ENCODE results near the gene R3HDM4. TPM values are rescaled to one million over a fixed set of nuclear protein-coding genes. Genes with fewer than 3 reads are reported as not detected.

Gene R3HDM4
- total RNA-seq, 2 donors from 2014 or later: 54.5 to 55.6 TPM

GRCh38 chr19:876780-877314, 36.2 kb downstream of the R3HDM4 start:
- intact Hi-C loops (cut with DNase I): no loop called here
- Histone ChIP-seq H3K36me3 (peaks cover 4% of the 10 kb centered on the region), H3K27me3 (no peaks in the 10 kb centered on the region), H3K9ac (ENCODE audit: low read depth in 2 of 2, low read length in 2 of 2) (no peak overlapping the region), H3K4me1 (peaks cover 5% of the 10 kb centered on the region), H3K27ac (no peak overlapping the region), H3K4me3 (no peak overlapping the region), H3K9me3 (no peaks in the 10 kb centered on the region)
- TF ChIP-seq, protein P1, sequence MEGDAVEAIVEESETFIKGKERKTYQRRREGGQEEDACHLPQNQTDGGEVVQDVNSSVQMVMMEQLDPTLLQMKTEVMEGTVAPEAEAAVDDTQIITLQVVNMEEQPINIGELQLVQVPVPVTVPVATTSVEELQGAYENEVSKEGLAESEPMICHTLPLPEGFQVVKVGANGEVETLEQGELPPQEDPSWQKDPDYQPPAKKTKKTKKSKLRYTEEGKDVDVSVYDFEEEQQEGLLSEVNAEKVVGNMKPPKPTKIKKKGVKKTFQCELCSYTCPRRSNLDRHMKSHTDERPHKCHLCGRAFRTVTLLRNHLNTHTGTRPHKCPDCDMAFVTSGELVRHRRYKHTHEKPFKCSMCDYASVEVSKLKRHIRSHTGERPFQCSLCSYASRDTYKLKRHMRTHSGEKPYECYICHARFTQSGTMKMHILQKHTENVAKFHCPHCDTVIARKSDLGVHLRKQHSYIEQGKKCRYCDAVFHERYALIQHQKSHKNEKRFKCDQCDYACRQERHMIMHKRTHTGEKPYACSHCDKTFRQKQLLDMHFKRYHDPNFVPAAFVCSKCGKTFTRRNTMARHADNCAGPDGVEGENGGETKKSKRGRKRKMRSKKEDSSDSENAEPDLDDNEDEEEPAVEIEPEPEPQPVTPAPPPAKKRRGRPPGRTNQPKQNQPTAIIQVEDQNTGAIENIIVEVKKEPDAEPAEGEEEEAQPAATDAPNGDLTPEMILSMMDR (IDR thresholded peaks at IDR 0.05): no peak
- DNase-seq: no peak

GRCh38 chr19:876089-876488, 36.9 kb downstream of the R3HDM4 start:
- H3K9me3 ChIP-seq: no peaks in the 10 kb centered on the region
- H3K36me3 ChIP-seq: no peaks in the 10 kb centered on the region
- intact Hi-C loops (cut with DNase I): no loop called here
- H3K4me1 ChIP-seq: peaks cover 5% of the 10 kb centered on the region
- DNase-seq: no peak
- H3K4me3 ChIP-seq: no peak overlapping the region
- H3K27ac ChIP-seq: no peak overlapping the region
- H3K27me3 ChIP-seq: no peaks in the 10 kb centered on the region
- no peak overlapping the region for H3K9ac ChIP-seq (ENCODE audit: low read depth in 2 of 2, low read length in 2 of 2)
- TF ChIP-seq, protein P1 (IDR thresholded peaks at IDR 0.05): no peak

DNA sequence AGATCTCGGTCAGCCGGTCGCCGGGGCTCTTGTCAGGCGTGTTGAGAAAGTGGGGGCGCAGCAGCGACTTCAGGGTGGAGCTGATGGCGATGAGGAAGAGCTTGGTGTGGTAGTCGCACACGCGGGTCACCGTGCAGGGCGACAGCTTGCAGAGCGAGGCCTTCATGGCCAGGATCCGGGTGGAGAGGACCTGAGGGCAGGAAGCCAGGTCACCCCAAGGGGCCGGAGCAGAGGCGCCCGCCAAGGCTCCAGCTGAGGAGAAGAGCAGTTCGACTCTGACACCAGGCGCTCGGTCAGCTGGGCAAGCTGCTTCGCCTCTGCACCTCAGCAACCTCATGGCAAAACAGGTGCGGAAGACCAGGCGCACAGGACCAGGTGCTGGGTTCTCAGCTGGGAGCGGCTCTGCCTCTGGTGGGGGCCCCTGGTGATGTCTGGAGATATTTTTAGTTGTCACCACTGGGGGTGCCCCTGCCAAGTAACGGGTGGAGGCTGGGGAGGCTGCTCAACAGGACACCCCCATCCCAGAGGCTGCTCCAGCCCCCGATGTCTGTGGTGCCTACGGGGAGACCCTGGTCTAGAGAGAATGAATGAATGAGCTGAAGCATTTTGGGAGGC, 37.6 kb downstream of the R3HDM4 start:
- no peaks in the 10 kb centered on the region for H3K9me3 ChIP-seq
- H3K4me3 ChIP-seq: no peak overlapping the region
- H3K4me1 ChIP-seq: peaks cover 5% of the 10 kb centered on the region
- H3K9ac ChIP-seq (ENCODE audit: low read depth in 2 of 2, low read length in 2 of 2): no peak overlapping the region
- intact Hi-C loops (cut with DNase I): no loop called here
- no peak overlapping the region for H3K27ac ChIP-seq
- no peaks in the 10 kb centered on the region for H3K27me3 ChIP-seq
- no peaks in the 10 kb centered on the region for H3K36me3 ChIP-seq
- TF ChIP-seq, protein P1 (IDR thresholded peaks at IDR 0.05): no peak
- DNase-seq: no peak

DNA sequence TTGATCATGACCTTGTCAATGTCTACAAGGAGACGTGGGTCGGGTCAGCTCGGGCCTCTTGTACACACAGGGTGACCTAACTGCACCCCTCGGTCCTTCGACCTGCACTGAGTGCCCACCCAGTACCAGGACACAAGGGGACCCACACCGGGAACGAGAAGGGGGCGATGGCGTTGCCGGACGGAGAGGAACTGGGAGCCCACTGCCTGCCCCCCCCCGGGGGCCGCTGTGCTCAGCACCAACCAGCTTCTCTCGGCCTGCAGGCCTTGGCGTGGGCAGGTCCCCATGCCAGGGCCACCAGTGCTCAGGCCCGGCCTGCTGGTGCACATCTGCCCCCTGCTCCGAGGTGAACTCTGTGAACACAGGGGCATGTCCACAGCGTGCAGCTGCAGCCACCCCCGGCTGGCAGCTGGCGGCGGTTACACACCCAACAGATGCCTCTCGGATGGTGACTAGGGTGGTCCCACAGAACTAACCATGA, 39.4 kb downstream of the R3HDM4 start:
- peaks cover 5% of the 10 kb centered on the region for H3K4me1 ChIP-seq
- H3K27me3 ChIP-seq: no peaks in the 10 kb centered on the region
- TF ChIP-seq, protein P1 (IDR thresholded peaks at IDR 0.05): no peak
- H3K4me3 ChIP-seq: no peak overlapping the region
- intact Hi-C loops (cut with DNase I): no loop called here
- no peak overlapping the region for H3K27ac ChIP-seq
- no peaks in the 10 kb centered on the region for H3K9me3 ChIP-seq
- DNase-seq: no peak
- no peak overlapping the region for H3K9ac ChIP-seq (ENCODE audit: low read depth in 2 of 2, low read length in 2 of 2)
- H3K36me3 ChIP-seq: no peaks in the 10 kb centered on the region

- no peak overlapping the region for H3K9ac ChIP-seq (ENCODE audit: low read depth in 2 of 2, low read length in 2 of 2)
- no peaks in the 10 kb centered on the region for H3K27me3 ChIP-seq
- no peaks in the 10 kb centered on the region for H3K9me3 ChIP-seq
- peaks cover 5% of the 10 kb centered on the region for H3K4me1 ChIP-seq
- TF ChIP-seq, protein P1 (IDR thresholded peaks at IDR 0.05): no peak
- no peaks in the 10 kb centered on the region for H3K36me3 ChIP-seq
- H3K4me3 ChIP-seq: no peak overlapping the region
- no peak overlapping the region for H3K27ac ChIP-seq
- peak; percentile 74 for DNase-seq
- intact Hi-C loops (cut with DNase I): no loop called here
Observed at GRCh38 chr19:873084-873483, 39.9 kb downstream of the R3HDM4 start.

Measured in colonic mucosa (tissue), 4 donors.